OCI-LY1 (cell line): ENCODE measurements around the gene PCBP3.

ENCODE experiments used
- H2AFZ ChIP-seq: fragments of 200-600 bp; sonication (generic), shearing (Covaris generic); 2 replicates; pipeline ENCODE4 v1.6.0; 2014; ENCODE audit warnings: antibody characterized with exemption, mild to moderate bottlenecking, low read length
- H3F3A ChIP-seq: fragments of 200-600 bp; sonication (generic), shearing (Covaris generic); 2 replicates; pipeline ENCODE4 v1.6.0; 2014; ENCODE audit warnings: mild to moderate bottlenecking, antibody characterized with exemption, low read length, moderate library complexity; ENCODE audit not compliant: insufficient read depth
- H3K27ac ChIP-seq: fragments of 200-600 bp; sonication (generic); 2 replicates; pipeline ENCODE4 v1.5.1; 2014; ENCODE audit warnings: low read length, mixed run types, mild to moderate bottlenecking, low read depth; ENCODE audit not compliant: poor library complexity, severe bottlenecking
- H3K27me3 ChIP-seq: fragments of 200-600 bp; sonication (generic); 2 replicates; pipeline ENCODE4 v1.6.0; 2014; ENCODE audit warnings: antibody characterized with exemption, mild to moderate bottlenecking, low read length, moderate library complexity; ENCODE audit not compliant: insufficient read depth
- H3K36me3 ChIP-seq: fragments of 200-600 bp; sonication (generic); 2 replicates; pipeline ENCODE4 v1.6.1; 2014; ENCODE audit warnings: mild to moderate bottlenecking, antibody characterized with exemption, low read length, moderate library complexity, mixed read lengths; ENCODE audit not compliant: insufficient read depth
- H3K4me1 ChIP-seq: fragments of 200-600 bp; sonication (generic); 2 replicates; pipeline ENCODE4 v1.5.1; 2014; ENCODE audit warnings: mild to moderate bottlenecking, low read length, moderate library complexity; ENCODE audit not compliant: insufficient read depth, severe bottlenecking
- H3K4me2 ChIP-seq: fragments of 200-600 bp; sonication (generic), shearing (Covaris generic); 2 replicates; pipeline ENCODE4 v1.6.1; 2014; ENCODE audit warnings: low read length
- H3K4me3 ChIP-seq: fragments of 200-600 bp; sonication (generic); 2 replicates; pipeline ENCODE4 v1.5.1; 2014; ENCODE audit warnings: low read length, low read depth, mild to moderate bottlenecking, mixed read lengths; ENCODE audit not compliant: poor library complexity, severe bottlenecking
- H3K79me2 ChIP-seq: fragments of 200-600 bp; shearing (Covaris generic); 2 replicates; pipeline ENCODE4 v1.6.1; 2016; ENCODE audit warnings: mixed run types, low read length, mixed read lengths; ENCODE audit not compliant: insufficient read depth
- H3K9ac ChIP-seq: fragments of 200-600 bp; sonication (generic), shearing (Covaris generic); 2 replicates; pipeline ENCODE4 v1.6.1; 2014; ENCODE audit warnings: mild to moderate bottlenecking, low read length, mixed read lengths
- H3K9me2 ChIP-seq: fragments of 200-600 bp; sonication (generic), shearing (Covaris generic); 2 replicates; pipeline ENCODE4 v1.6.1; 2014; ENCODE audit warnings: low read depth, mild to moderate bottlenecking, low read length, mixed read lengths
- H3K9me3 ChIP-seq: fragments of 200-600 bp; shearing (Covaris generic); 2 replicates; pipeline ENCODE4 v1.6.1; 2014; ENCODE audit warnings: low read length, mixed read lengths
- H4K20me1 ChIP-seq: fragments of 200-600 bp; sonication (generic), shearing (Covaris generic); 2 replicates; pipeline ENCODE4 v1.6.0; 2016; ENCODE audit warnings: mild to moderate bottlenecking, low read length; ENCODE audit not compliant: insufficient read depth
- EZH2 ChIP-seq: fragments of 200-600 bp; sonication (generic), shearing (Covaris generic); IDR thresholded peaks from 2 replicates; pipeline ENCODE4 v1.8.0; 2017; ENCODE audit warnings: borderline replicate concordance, mixed run types, mild to moderate bottlenecking, antibody characterized with exemption, low read length, moderate library complexity, mixed read lengths
- TF ChIP-seq, protein P1 (sequence below): fragments of 200-600 bp; sonication (generic), shearing (Covaris generic); IDR thresholded peaks from 2 replicates; pipeline ENCODE4 v1.5.1; 2017; ENCODE audit warnings: mild to moderate bottlenecking, antibody characterized with exemption, low read length, moderate library complexity, mixed read lengths

PCBP3 gene

DNA sequence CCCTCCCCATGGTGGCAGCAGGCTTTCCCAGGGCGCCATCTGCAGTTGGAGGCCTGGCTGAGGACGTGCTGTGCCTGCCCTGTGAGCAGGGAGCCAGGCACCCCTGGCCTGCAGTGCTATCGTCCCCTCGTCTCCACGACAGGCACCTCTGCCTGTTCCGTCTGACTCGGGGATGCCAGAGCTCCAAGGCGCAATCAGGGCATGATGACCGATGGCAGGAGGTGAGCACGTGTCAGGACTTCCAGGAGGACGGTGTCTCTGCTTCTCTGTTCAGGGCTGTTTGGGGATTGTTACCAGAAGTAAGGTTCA is 125.2 kb downstream of the PCBP3 start:
- no peaks in the 10 kb centered on the region for H3F3A ChIP-seq
- H4K20me1 ChIP-seq = no peaks in the 10 kb centered on the region
- H3K27ac ChIP-seq = no peak overlapping the region
- H3K4me3 ChIP-seq = no peak overlapping the region
- H2AFZ ChIP-seq = no peak overlapping the region
- no peaks in the 10 kb centered on the region for H3K4me1 ChIP-seq
- no peak overlapping the region for H3K9ac ChIP-seq
- 0 out of 2 replicates have a peak, but pooled peaks cover 3% of the 10 kb centered on the region for H3K9me3 ChIP-seq
- no peaks in the 10 kb centered on the region for H3K36me3 ChIP-seq
- TF ChIP-seq, protein P1, sequence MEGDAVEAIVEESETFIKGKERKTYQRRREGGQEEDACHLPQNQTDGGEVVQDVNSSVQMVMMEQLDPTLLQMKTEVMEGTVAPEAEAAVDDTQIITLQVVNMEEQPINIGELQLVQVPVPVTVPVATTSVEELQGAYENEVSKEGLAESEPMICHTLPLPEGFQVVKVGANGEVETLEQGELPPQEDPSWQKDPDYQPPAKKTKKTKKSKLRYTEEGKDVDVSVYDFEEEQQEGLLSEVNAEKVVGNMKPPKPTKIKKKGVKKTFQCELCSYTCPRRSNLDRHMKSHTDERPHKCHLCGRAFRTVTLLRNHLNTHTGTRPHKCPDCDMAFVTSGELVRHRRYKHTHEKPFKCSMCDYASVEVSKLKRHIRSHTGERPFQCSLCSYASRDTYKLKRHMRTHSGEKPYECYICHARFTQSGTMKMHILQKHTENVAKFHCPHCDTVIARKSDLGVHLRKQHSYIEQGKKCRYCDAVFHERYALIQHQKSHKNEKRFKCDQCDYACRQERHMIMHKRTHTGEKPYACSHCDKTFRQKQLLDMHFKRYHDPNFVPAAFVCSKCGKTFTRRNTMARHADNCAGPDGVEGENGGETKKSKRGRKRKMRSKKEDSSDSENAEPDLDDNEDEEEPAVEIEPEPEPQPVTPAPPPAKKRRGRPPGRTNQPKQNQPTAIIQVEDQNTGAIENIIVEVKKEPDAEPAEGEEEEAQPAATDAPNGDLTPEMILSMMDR = no peak
- no peak for TF ChIP-seq EZH2
- H3K27me3 ChIP-seq = 0 out of 2 replicates have a peak, but pooled peaks cover 3% of the 10 kb centered on the region
- H3K9me2 ChIP-seq = no peaks in the 10 kb centered on the region
- H3K4me2 ChIP-seq = no peak overlapping the region
- no peaks in the 10 kb centered on the region for H3K79me2 ChIP-seq

DNA sequence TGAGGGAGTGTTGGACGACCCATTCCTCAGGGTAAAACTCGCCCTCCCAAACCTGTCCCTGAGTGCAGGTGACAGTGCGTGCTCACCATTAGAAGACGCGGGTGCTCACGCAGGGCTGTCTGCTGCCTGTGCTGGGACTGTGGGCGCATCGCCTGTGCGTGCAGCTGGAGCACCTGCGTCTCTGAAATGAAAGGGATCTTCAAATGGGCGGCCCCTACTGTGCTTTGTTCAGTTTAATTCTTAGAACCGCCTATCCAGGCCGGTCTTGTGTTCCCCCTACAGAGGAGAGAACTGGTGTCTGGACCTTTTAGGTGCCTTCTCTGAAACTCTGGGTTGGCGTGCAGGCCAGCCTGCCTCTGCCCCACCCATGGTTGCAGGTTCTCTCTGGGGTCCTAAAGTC is 125.8 kb downstream of the PCBP3 start:
- Histone ChIP-seq H3K4me1 (no peaks in the 10 kb centered on the region), H3K79me2 (no peaks in the 10 kb centered on the region), H3K9me3 (0 out of 2 replicates have a peak, but pooled peaks cover 4% of the 10 kb centered on the region), H2AFZ (no peak overlapping the region), H3K4me3 (no peak overlapping the region), H3F3A (no peaks in the 10 kb centered on the region), H3K9me2 (no peaks in the 10 kb centered on the region), H3K27ac (no peak overlapping the region), H3K4me2 (no peak overlapping the region), H4K20me1 (no peaks in the 10 kb centered on the region), H3K9ac (no peak overlapping the region), H3K27me3 (0 out of 2 replicates have a peak, but pooled peaks cover 3% of the 10 kb centered on the region), H3K36me3 (no peaks in the 10 kb centered on the region)
- TF ChIP-seq, protein P1 = no peak
- TF ChIP-seq EZH2 = no peak

DNA sequence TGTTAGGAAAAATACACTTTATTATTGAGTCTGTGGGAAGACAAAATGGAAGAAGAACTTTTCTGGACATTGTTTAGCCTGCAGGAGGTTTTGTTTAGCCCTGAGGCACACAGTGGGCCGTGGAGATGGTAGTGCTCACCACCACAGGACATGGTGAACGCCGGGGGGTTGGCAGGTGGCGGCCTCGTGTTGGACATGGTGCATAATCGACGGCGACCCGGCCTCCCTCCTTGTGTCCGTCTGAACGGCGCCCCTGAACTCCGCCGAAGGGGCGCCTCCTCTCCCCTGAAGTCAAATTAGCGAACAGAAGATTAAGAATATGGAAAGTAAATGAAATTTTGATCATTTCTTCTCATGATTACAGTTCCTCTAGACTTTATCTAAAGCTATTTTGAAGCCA is 126.4 kb downstream of the PCBP3 start:
- H3F3A ChIP-seq = no peaks in the 10 kb centered on the region
- no peaks in the 10 kb centered on the region for H3K9me2 ChIP-seq
- no peak overlapping the region for H2AFZ ChIP-seq
- no peaks in the 10 kb centered on the region for H3K79me2 ChIP-seq
- H3K27ac ChIP-seq = no peak overlapping the region
- H3K9me3 ChIP-seq = 0 out of 2 replicates have a peak, but pooled peaks cover 4% of the 10 kb centered on the region
- H4K20me1 ChIP-seq = no peaks in the 10 kb centered on the region
- 0 out of 2 replicates have a peak, but pooled peaks cover 3% of the 10 kb centered on the region for H3K27me3 ChIP-seq
- no peak for TF ChIP-seq EZH2
- TF ChIP-seq, protein P1 = no peak
- no peaks in the 10 kb centered on the region for H3K4me1 ChIP-seq
- no peaks in the 10 kb centered on the region for H3K36me3 ChIP-seq
- no peak overlapping the region for H3K9ac ChIP-seq
- H3K4me3 ChIP-seq = no peak overlapping the region
- no peak overlapping the region for H3K4me2 ChIP-seq
